Common myeloid progenitor, CD34-positive (primary cell): ENCODE results near the gene ATP6V1G3.
A peak's percentile ranks its signal among the peaks of the same experiment; 100 is the strongest.
"Not testable (repeated sequence)": the region's sequence is repeated elsewhere in the genome, so short reads cannot be mapped to it uniquely, and the experiment has no call there.

Experiments
- CTCF ChIA-PET: fragments of 350-600 bp; sonication (Branson Sonifier 250); formaldehyde crosslinking; loops from one replicate; lab custom pipeline; 2021; ENCODE audit warnings: antibody characterized with exemption; lab: Charles Lee
- POLR2A ChIA-PET: fragments of 350-600 bp; sonication (Branson Sonifier 250); formaldehyde crosslinking; loops from one replicate; lab custom pipeline; 2021; ENCODE audit warnings: antibody characterized with exemption; lab: Charles Lee
- DNase-seq, 3 donors: peaks; one replicate each; pipeline versions ENCODE4 v3.0.0 to v3.0.0-alpha.2; 2013
- H3K27ac ChIP-seq, 2 experiments: 1 replicate in 1 of 2; 2 replicates in 1 of 2; pipeline ENCODE4 v1.7.0; 2013; ENCODE audit warnings: inconsistent platforms in 2 of 2, low read length in 2 of 2, mild to moderate bottlenecking in 2 of 2, low read depth in 1 of 2, moderate library complexity in 1 of 2; ENCODE audit not compliant: severe bottlenecking in 2 of 2, insufficient read depth in 1 of 2, poor library complexity in 1 of 2
- H3K27me3 ChIP-seq, 5 experiments: replicated peaks in 2 of 5; 1 replicate in 3 of 5; 2 replicates in 2 of 5; pipeline versions ENCODE4 v1.6.1 to v1.7.0; 2013; ENCODE audit warnings: low read length in 4 of 5, mild to moderate bottlenecking in 2 of 5, moderate library complexity in 2 of 5, inconsistent platforms in 1 of 5; ENCODE audit not compliant: insufficient read depth in 5 of 5, control insufficient read depth in 4 of 5
- H3K36me3 ChIP-seq, 4 experiments: 1 replicate in 2 of 4; 2 replicates in 2 of 4; pipeline versions ENCODE4 v1.6.1 to v1.7.0; 2013; ENCODE audit warnings: low read length in 3 of 4, control low read depth in 1 of 4, mild to moderate bottlenecking in 1 of 4; ENCODE audit not compliant: control insufficient read depth in 4 of 4, insufficient read depth in 4 of 4
- H3K4me1 ChIP-seq, 4 experiments: 1 replicate in 3 of 4; 2 replicates in 1 of 4; pipeline versions ENCODE4 v1.6.1 to v1.7.1; 2013; ENCODE audit warnings: low read length in 3 of 4, mild to moderate bottlenecking in 3 of 4, control low read depth in 1 of 4, inconsistent platforms in 1 of 4, moderate library complexity in 1 of 4; ENCODE audit not compliant: control insufficient read depth in 4 of 4, insufficient read depth in 4 of 4; ENCODE audit errors: control extremely low read depth in 1 of 4
- H3K4me3 ChIP-seq, 7 experiments: 1 replicate in 4 of 7; 2 replicates in 3 of 7; pipeline versions ENCODE4 v1.5.1 to v1.7.0; 2013; ENCODE audit warnings: mild to moderate bottlenecking in 7 of 7, low read length in 6 of 7, moderate library complexity in 6 of 7, inconsistent platforms in 2 of 7, low read depth in 2 of 7, control low read depth in 1 of 7; ENCODE audit not compliant: insufficient read depth in 4 of 7, control insufficient read depth in 1 of 7; ENCODE audit errors: extremely low read depth in 1 of 7
- H3K9me3 ChIP-seq, 5 experiments: 1 replicate in 4 of 5; 2 replicates in 1 of 5; pipeline versions ENCODE4 v1.6.1 to v1.7.1; 2013; ENCODE audit warnings: low read length in 4 of 5, mild to moderate bottlenecking in 2 of 5, inconsistent platforms in 1 of 5, low read depth in 1 of 5, moderate library complexity in 1 of 5; ENCODE audit not compliant: control insufficient read depth in 4 of 5, insufficient read depth in 2 of 5; ENCODE audit errors: control extremely low read depth in 1 of 5
- WGBS: methylation state at CpG from one replicate; pipeline ENCODE4 v1.1.5; 2013; ENCODE audit not compliant: insufficient coverage; 5-methylcytosine and 5-hydroxymethylcytosine counted together

The ATP6V1G3 gene

DNA sequence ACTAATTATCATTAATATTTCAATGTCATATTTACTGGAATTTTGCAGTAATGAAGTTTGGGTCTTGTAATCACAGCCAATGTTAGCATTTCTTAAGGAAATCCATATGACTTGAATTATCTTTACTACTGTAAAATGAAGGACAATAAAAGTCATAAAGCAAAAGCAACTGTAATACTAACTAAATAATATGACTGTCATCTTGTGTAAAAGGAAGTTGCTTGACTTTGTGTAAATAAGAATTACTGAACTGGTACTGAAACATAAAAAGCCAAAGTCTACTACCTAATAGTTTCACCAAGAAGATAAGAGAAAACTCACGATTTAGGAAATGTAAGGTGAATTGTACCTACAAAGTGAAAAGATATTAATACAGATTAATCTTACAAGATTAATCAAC lies 57.5 kb downstream of the ATP6V1G3 start:
- DNase-seq = no peak
- no peak overlapping the region for H3K4me3 ChIP-seq
- POLR2A ChIA-PET = no interaction called here
- H3K36me3 ChIP-seq = no peaks in the 10 kb centered on the region
- CTCF ChIA-PET = no interaction called here
- no CpG with 5 or more reads among the region's 1 CpG for WGBS
- H3K9me3 ChIP-seq = no peaks in the 10 kb centered on the region
- no peak overlapping the region for H3K27ac ChIP-seq
- H3K4me1 ChIP-seq = peaks cover 0 to 12% (median 5%) of the 10 kb centered on the region in 4 experiments
- H3K27me3 ChIP-seq = no peaks in the 10 kb centered on the region

DNA sequence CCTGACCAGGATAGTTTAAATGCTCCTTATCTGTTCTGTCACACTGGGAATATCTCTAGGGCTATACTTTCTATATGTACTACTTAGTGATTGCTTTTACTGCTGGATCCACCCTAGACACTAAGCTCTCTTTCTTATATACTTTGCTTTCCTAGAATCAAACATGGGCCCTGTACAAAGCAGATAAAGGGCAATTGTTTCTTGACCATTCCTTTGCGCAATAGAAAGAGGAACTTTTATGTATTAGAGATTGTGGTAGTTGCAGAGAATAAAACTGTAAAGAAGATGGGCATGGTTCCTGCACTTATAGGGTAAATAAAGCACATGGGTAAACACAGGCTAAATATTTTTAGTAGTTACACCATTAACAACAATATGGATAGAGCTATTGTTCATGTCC lies 58.8 kb downstream of the ATP6V1G3 start:
- WGBS = 83% methylated on average over 1 of the region's 1 CpG
- POLR2A ChIA-PET = no interaction called here
- CTCF ChIA-PET = interaction anchor here (0.7 to 1.7 kb wide), 4 partner anchors 9 to 204 kb away, joined by 3 to 6 read pairs (median 3); no protein-coding TSS in a partner anchor

DNA sequence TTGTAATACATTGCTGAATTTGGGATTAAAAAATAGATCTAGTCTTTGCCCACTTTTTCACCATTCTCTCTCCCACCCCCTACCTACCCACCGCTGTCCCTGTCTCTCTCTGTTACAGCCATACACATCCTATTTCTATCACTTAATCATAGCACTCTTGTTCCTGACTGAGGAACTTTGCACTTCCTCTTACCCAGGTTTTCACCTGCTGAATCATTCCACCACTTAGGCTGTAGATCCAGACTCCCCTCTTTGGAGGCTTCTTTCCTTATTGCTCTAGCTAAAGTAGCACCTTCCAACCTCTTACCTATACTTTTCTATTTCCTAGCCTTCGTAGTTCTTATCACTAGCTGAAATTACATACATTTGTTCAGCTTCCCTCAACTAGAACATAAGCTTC lies 59.6 kb downstream of the ATP6V1G3 start:
- H3K36me3 ChIP-seq = no peaks in the 10 kb centered on the region
- no peak overlapping the region for H3K4me3 ChIP-seq
- H3K9me3 ChIP-seq = no peaks in the 10 kb centered on the region
- H3K4me1 ChIP-seq = peaks cover 0 to 12% (median 5%) of the 10 kb centered on the region in 4 experiments
- CTCF ChIA-PET = interaction anchor here (1.3 to 1.7 kb wide), 3 partner anchors 10 to 204 kb away, joined by 3 to 6 read pairs (median 3); no protein-coding TSS in a partner anchor
- 33% methylated on average over 2 of the region's 2 CpGs for WGBS
- POLR2A ChIA-PET = no interaction called here
- no peak overlapping the region for H3K27ac ChIP-seq
- H3K27me3 ChIP-seq = no peaks in the 10 kb centered on the region
- DNase-seq = peak in 2 of 3 donors; percentile 24 to 28

More for the DNA sequence above, 58.8 kb downstream of the ATP6V1G3 start:
- Histone ChIP-seq H3K36me3 (no peaks in the 10 kb centered on the region), H3K27ac (no peak overlapping the region), H3K27me3 (no peaks in the 10 kb centered on the region), H3K9me3 (no peaks in the 10 kb centered on the region), H3K4me1 (peaks cover 0 to 12% (median 5%) of the 10 kb centered on the region in 4 experiments), H3K4me3 (no peak overlapping the region)
- DNase-seq = no peak

DNA sequence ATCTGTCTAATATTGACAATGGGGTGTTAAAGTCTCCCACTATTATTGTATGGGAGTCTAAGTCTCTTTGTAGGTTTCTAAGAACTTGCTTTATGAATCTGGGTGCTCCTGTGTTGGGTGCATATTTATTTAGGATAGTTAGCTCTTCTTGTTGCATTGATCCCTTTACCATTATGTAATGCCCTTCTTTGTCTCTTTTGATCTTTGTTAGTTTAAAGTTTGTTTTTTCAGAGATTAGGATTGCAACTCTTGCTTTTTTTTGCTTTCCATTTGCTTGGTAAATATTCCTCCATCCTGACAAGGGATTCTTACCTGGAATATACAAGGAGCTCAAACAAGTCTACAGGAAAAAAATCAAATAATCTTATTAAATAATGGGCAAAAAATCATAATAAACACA lies 63.1 kb downstream of the ATP6V1G3 start:
- H3K9me3 ChIP-seq, H3K36me3 ChIP-seq, POLR2A ChIA-PET, H3K27me3 ChIP-seq, CTCF ChIA-PET, H3K27ac ChIP-seq, H3K4me3 ChIP-seq, DNase-seq: not testable (repeated sequence)
- peaks cover 0 to 12% (median 5%) of the 10 kb centered on the region in 4 experiments for H3K4me1 ChIP-seq
